ENCODE measurements around the gene PSTPIP1. TPM values are rescaled to one million over a fixed set of nuclear protein-coding genes. Genes with fewer than 3 reads are reported as not detected.
A peak's percentile ranks its signal among the peaks of the same experiment; 100 is the strongest.

PSTPIP1 gene
- total and polyA plus RNA-seq, 2 of the 13 experiments (the other 11 are each of a cell fraction or from before 2014, with no cell fraction given) = 4.4 to 8.7 TPM

DNA sequence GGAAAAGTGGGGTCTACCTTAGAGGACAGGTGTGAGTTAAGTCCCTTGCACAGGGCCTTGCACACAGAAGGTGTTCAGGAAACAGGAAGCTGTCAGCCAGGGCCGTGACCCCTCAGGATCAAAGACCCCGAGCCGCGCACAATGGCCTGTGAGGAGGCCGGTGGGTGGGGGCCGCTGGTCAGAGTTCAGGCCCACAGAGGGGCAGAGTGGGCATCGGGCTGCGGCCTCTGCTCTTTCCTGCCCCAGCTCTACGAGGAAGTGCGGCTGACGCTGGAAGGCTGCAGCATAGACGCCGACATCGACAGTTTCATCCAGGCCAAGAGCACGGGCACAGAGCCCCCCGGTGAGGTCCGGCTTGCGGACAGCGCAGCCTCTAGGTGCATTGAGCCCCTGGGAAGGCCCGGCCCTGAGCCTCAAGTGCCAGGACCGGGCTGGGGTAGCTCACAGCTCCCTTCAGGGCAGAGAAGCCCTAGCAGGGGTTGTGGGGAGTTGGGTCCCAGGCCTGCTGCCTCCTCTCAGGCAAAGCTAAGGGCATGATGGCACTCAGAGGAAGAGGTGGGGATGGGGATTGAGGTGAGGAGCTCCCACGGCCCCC lies 37.2 kb downstream of the PSTPIP1 start (continued):
- TF ChIP-seq, protein P1, sequence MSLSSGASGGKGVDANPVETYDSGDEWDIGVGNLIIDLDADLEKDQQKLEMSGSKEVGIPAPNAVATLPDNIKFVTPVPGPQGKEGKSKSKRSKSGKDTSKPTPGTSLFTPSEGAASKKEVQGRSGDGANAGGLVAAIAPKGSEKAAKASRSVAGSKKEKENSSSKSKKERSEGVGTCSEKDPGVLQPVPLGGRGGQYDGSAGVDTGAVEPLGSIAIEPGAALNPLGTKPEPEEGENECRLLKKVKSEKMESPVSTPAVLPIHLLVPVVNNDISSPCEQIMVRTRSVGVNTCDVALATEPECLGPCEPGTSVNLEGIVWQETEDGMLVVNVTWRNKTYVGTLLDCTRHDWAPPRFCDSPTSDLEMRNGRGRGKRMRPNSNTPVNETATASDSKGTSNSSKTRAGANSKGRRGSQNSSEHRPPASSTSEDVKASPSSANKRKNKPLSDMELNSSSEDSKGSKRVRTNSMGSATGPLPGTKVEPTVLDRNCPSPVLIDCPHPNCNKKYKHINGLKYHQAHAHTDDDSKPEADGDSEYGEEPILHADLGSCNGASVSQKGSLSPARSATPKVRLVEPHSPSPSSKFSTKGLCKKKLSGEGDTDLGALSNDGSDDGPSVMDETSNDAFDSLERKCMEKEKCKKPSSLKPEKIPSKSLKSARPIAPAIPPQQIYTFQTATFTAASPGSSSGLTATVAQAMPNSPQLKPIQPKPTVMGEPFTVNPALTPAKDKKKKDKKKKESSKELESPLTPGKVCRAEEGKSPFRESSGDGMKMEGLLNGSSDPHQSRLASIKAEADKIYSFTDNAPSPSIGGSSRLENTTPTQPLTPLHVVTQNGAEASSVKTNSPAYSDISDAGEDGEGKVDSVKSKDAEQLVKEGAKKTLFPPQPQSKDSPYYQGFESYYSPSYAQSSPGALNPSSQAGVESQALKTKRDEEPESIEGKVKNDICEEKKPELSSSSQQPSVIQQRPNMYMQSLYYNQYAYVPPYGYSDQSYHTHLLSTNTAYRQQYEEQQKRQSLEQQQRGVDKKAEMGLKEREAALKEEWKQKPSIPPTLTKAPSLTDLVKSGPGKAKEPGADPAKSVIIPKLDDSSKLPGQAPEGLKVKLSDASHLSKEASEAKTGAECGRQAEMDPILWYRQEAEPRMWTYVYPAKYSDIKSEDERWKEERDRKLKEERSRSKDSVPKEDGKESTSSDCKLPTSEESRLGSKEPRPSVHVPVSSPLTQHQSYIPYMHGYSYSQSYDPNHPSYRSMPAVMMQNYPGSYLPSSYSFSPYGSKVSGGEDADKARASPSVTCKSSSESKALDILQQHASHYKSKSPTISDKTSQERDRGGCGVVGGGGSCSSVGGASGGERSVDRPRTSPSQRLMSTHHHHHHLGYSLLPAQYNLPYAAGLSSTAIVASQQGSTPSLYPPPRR (CRISPR knock-in tag; IDR thresholded peaks at IDR 0.05; ENCODE audit: borderline replicate concordance) = peak; percentile 82
- TF ChIP-seq FLYWCH1 (CRISPR knock-in tag; IDR thresholded peaks at IDR 0.05) (no peak), DPF2 (CRISPR knock-in tag; IDR thresholded peaks at IDR 0.05; ENCODE audit: borderline replicate concordance, low read depth) (peak; percentile 66; the same call in 1 of the 2 replicates), ZBTB38 (CRISPR knock-in tag; IDR thresholded peaks at IDR 0.05) (0 out of 2 replicates have a peak, but pooled peaks have one; percentile 44), PHF21A (CRISPR knock-in tag; IDR thresholded peaks at IDR 0.05) (peak; percentile 92), FOXM1 (CRISPR knock-in tag; IDR thresholded peaks at IDR 0.05) (no peak), BCL6 (CRISPR knock-in tag; IDR thresholded peaks at IDR 0.05) (peak; percentile 70), ZSCAN25 (CRISPR knock-in tag; IDR thresholded peaks at IDR 0.05) (0 out of 2 replicates have a peak, but pooled peaks have one; percentile 58), REXO4 (CRISPR knock-in tag; IDR thresholded peaks at IDR 0.05; ENCODE audit: borderline replicate concordance) (no peak), ADNP (CRISPR knock-in tag; IDR thresholded peaks at IDR 0.05) (no peak), ZNF746 (CRISPR knock-in tag; IDR thresholded peaks at IDR 0.05) (no peak; the same call in 1 of the 2 replicates), KLF6 (CRISPR knock-in tag; IDR thresholded peaks at IDR 0.05) (peak; percentile 74; the same call in 1 of the 2 replicates), GATAD2A (CRISPR knock-in tag; IDR thresholded peaks at IDR 0.05) (peak; percentile 79), SRY (CRISPR knock-in tag; IDR thresholded peaks at IDR 0.05) (no peak), MAZ (IDR thresholded peaks at IDR 0.05; ENCODE audit: borderline replicate concordance, low read depth, low read length) (peak; percentile 35; the same call in 1 of the 2 replicates), MAZ (CRISPR knock-in tag; IDR thresholded peaks at IDR 0.05; ENCODE audit: low read depth) (peak; percentile 76), SPEN (CRISPR knock-in tag; IDR thresholded peaks at IDR 0.05; ENCODE audit: low read depth) (peak; percentile 85), MED1 (CRISPR knock-in tag; IDR thresholded peaks at IDR 0.05) (peak; percentile 30; the same call in 1 of the 2 replicates), ZFP36L1 (CRISPR knock-in tag; IDR thresholded peaks at IDR 0.05) (peak; percentile 66; the same call in 1 of the 2 replicates), MEIS2 (CRISPR knock-in tag; IDR thresholded peaks at IDR 0.05) (peak; percentile 91), PPARG (CRISPR knock-in tag; conservative IDR thresholded peaks at IDR 0.05) (peak; percentile 64; the same call in 1 of the 2 replicates)
- TF ChIP-seq, protein P2, sequence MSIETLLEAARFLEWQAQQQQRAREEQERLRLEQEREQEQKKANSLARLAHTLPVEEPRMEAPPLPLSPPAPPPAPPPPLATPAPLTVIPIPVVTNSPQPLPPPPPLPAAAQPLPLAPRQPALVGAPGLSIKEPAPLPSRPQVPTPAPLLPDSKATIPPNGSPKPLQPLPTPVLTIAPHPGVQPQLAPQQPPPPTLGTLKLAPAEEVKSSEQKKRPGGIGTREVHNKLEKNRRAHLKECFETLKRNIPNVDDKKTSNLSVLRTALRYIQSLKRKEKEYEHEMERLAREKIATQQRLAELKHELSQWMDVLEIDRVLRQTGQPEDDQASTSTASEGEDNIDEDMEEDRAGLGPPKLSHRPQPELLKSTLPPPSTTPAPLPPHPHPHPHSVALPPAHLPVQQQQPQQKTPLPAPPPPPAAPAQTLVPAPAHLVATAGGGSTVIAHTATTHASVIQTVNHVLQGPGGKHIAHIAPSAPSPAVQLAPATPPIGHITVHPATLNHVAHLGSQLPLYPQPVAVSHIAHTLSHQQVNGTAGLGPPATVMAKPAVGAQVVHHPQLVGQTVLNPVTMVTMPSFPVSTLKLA (IDR thresholded peaks at IDR 0.05) = no peak
- TF ChIP-seq, protein P3, sequence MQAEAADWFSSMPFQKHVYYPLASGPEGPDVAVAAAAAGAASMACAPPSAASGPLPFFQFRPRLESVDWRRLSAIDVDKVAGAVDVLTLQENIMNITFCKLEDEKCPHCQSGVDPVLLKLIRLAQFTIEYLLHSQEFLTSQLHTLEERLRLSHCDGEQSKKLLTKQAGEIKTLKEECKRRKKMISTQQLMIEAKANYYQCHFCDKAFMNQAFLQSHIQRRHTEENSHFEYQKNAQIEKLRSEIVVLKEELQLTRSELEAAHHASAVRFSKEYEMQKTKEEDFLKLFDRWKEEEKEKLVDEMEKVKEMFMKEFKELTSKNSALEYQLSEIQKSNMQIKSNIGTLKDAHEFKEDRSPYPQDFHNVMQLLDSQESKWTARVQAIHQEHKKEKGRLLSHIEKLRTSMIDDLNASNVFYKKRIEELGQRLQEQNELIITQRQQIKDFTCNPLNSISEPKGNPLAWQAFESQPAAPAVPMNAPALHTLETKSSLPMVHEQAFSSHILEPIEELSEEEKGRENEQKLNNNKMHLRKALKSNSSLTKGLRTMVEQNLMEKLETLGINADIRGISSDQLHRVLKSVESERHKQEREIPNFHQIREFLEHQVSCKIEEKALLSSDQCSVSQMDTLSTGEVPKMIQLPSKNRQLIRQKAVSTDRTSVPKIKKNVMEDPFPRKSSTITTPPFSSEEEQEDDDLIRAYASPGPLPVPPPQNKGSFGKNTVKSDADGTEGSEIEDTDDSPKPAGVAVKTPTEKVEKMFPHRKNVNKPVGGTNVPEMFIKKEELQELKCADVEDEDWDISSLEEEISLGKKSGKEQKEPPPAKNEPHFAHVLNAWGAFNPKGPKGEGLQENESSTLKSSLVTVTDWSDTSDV (CRISPR knock-in tag; IDR thresholded peaks at IDR 0.05) = 0 out of 2 replicates have a peak, but pooled peaks have one; percentile 70

All from HepG2 (cell line).